Ecto neural progenitor cell (in vitro differentiated cells): ENCODE data around the gene KHK.

Source experiments
- DNase-seq: peaks from one replicate; pipeline ENCODE4 v3.0.0-alpha.2; 2018; ENCODE audit warnings: low spot score

Gene KHK

GRCh38 chr2:27082773-27083409 lies 3.7 kb upstream of the KHK start:
- DNase-seq: no peak

- no peak for DNase-seq
Observed at GRCh38 chr2:27083410-27084296, 2.9 kb upstream of the KHK start.

DNA sequence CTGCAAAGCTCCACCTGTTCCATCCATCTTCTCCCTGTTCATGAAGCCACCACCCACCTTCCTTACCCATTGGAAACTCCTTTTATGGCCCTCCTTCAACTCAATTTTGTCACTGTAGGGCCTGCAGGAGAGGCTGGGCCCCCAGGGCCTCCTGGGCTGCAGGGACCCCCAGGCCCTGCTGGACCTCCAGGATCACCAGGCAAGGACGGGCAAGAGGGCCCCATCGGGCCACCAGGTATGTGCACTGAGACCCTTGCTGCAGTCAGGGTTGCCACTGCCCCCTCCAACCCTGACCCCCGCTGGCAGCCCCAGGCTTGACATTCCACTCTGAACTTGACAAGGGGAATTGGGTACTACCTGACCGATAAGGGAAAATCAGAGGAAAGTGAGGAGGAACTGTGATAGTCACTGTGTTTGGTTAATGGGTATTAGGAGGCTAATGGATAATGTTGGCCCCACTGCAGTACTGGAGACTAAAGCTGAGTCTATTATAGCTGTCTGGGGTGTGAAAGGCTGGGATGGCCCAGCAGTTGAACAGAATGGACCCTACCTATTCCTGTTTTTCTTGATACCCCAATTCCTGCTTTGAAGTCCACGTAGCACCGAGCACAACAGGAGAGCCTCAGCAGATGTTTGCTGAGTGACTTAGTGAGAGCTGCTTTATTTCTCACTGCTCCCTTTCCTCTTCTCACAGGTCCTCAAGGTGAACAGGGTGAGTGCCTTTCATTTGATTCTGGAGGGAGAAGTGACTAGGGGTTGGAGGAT lies 2.1 kb upstream of the KHK start:
- DNase-seq: no peak

GRCh38 chr2:27085062-27085672 lies 1.4 kb upstream of the KHK start:
- no peak for DNase-seq

DNA sequence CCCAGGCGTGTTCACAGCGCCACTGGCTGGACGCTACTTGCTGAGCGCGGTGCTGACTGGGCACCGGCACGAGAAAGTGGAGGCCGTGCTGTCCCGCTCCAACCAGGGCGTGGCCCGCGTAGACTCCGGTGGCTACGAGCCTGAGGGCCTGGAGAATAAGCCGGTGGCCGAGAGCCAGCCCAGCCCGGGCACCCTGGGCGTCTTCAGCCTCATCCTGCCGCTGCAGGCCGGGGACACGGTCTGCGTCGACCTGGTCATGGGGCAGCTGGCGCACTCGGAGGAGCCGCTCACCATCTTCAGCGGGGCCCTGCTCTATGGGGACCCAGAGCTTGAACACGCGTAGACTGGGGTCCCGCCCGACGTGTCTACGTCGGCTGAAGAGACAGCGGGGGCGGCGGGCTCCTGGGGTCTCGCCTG lies 891 bp upstream of the KHK start:
- peak; percentile 82 for DNase-seq

GRCh38 chr2:27086090-27086723 lies 365 bp upstream of the KHK start:
- peak; percentile 99 for DNase-seq

DNA sequence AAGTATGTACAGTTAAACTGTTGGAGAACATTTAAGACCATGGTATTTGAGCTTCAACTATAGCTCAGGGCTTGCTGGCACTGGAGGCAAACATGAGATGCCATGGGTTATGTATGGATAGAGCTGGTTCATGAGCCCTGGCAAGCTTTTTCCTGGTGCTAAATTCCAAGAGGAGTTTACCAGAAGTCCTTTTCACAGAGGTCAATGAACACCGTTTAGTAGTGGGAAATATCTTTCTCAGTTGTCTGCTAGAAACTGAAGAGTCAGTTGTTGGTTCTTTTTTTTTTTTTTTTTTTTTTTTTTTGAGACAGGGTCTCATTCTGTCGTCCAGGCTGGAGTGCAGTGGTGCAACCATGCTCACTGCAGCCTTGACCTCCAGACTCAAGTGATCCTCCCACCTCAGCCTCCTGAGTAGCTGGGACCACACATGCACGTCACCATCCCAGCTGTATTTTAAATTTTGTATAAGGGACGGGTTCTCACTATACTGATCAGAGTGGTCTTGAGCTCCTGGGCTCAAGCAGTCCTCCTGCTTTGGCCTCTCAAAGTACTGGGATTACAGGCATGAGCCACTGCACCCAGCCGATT lies 1.3 kb downstream of the KHK start:
- DNase-seq: no peak

DNA sequence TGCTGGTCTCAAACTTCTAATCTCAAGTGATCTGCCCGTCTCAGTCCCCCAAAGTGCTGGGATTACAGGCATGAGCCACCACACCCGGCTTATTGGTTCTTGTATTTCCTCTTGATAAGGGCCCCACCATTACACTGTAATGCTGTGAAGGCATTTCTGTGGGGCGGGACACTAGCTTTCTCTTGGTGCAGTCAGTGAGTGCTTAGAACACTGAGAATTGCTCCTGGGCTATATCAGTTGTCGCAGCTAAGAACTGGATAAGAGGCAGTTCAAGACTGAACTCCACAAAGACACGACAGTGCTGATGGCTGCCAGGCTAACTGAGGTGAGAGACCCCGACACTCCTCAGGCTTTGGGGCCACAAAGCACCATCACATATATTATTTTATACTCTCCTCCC lies 2.1 kb downstream of the KHK start:
- DNase-seq: no peak

DNA sequence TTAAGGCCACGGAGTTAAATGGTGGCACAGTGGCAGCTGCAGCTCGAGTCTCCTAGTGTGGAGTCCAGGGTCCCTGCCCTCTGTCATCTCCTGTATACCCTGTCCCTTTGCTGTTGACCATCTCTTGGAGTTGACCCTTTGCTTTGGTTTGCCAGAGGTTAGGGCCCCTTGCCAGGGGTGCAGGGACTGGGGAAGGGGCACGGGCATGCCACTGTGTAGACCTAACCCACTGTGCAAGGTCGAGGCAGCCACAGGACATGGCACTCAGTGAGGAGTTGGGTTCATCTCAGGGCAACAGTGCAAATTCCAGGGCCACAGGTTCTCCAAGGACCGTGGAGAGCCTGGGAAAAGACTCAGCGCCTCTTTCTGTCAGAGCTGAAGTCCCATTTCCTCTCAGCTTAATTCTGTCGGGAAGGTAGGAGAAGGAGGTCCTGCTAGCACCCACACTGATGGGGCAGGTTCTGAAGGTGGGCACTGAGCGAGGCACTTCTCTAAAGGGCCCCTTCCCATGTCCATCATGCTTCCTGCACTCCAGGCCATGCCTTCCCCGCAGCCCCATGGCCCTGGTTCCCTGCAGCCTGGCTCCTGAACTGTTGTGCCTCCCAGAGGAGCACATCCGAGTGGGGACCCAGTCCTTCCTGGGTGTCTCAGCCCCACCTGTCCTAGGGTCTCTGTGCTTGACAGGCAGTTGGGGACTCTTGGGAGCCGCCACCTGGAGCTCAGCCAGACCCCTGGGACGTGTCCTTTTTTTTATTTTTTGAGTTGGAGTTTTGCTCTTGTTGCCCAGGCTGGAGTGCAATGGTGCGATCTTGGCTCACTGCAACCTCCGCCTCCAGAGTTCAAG lies 2.8 kb downstream of the KHK start:
- DNase-seq: no peak

- DNase-seq: no peak
Observed at GRCh38 chr2:27091746-27092695, 5.4 kb downstream of the KHK start.

GRCh38 chr2:27092696-27093429 lies 6.3 kb downstream of the KHK start:
- DNase-seq: no peak

DNA sequence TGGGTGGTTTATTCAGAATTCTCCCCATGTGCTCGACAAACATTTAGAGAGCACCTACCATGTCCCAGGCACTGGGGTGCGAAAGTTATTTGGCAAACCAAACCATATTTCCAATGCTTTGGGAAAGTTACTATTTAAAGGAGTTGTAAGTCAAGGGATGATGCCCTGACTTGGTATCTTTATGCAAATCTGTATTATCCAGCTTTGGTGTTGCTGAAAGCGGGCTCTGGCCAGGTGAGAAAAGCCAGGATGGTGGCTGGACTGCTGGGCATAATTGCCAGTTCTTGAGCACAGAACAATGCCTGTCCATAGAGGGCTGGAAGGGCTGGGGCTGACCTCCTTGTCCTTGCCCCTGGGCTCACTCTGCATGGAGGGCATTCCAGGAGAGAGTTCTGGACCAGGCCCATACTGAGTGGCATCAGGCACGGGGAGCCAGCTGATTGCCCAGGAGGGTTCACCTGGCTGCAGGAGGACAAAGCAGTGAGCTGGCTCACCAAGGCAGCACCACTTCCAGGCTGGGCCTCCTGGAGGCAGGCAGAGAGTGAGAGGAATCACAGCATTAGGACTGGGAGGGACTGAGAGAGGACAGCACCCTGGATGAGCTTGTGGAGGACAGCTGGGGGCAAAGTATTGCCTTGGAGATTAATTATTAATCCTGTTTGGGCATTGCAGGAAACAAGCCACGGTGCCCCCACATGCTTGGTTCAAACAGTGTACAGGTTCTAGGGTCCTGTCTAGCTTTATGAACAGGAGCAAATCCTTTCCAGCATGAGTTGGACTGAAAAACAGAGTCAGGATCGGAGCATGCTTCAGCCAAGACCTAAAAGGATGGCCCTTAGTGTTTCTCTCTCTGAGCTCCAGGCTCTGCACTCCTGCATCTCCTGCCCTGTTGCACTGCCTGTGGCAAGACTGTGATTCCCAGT lies 7.1 kb downstream of the KHK start:
- no peak for DNase-seq

DNA sequence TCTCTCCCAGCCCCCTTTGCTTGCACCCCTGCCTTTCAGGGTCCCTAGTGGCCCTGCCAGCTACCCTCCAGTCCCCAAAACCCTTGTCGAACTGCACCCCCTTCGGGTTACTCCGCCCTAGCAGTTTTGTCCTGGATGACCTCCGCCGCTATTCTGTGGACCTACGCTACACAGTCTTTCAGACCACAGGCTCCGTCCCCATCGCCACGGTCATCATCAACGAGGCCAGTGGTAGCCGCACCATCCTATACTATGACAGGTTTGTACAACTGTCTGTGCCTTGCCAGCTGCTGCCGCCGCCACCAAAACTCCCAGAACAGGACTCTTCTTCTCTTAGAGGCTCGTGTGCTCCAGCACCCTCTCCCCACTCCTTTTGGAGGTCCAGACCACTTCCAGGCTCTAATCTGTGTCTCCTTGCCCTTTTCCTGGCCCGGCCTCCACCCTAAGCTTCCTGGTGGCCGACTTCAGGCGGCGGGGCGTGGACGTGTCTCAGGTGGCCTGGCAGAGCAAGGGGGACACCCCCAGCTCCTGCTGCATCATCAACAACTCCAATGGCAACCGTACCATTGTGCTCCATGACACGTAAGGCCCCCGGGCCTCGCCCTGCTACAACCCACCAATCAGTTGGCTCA lies 7.9 kb downstream of the KHK start:
- no peak for DNase-seq

DNA sequence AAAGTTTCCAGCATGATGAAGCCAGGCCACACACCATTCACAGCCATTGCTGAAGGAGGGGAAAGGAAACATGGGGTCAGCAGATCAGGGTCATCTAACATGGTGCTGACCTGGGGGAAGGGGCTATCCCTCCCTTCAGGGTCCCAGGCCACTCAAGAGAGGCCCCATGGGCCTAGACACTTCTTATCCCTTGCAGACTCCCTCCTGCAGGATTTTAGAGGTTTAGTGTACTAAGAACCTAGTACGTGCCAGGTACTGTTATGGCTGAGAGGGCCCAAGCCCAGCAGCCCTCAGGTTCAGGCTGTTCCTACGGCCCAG lies 8.8 kb downstream of the KHK start:
- DNase-seq: no peak

DNA sequence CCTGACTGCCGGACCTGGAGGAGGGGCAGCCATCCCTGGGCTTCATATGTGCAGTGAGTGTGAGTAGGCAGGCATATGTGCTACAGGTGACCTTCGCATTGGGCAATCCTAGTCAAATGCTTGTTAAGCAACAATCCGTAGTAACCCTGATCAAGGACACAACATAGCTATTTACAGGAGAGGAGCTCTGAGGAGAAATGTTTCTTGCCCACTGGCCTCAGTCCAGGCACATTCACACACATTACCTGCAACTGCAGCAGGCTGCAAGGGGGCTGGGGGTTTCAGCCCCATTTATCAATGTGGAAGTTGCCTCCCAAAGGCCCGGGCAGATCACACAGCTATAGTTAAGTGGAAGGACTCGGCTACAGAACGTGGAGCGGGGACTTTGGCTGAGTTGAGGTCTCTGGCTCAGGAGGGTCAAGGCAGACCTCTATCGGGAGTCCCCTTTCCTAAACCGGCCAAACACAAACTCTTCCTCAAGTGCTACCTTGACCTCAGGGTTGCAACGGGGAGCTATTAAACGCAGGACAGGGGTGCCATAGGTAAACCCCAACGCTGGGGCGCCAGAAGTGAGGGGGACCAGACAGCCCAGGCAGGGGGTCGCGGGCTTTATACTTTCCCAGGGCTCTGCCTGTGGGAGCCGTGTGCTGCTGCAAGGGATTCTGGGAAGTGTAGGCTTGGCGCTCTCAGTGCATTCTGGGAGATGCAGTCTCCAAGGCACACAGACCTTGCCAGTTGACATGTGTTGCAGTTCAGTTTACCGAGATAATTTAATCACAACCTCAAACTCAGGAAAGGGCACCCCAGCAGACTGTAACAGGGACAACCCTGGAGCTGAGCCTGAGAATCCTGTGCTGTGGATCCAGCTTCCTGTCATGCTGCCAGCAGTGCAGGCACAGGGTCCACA lies 9.4 kb downstream of the KHK start:
- DNase-seq: peak; percentile 76

- DNase-seq: no peak
Observed at GRCh38 chr2:27096748-27097297, 10.3 kb downstream of the KHK start.
